ENCODE measurements around the gene FGF4. TPM values are rescaled to one million over a fixed set of nuclear protein-coding genes. Genes with fewer than 3 reads are reported as not detected.

FGF4 gene, protein sequence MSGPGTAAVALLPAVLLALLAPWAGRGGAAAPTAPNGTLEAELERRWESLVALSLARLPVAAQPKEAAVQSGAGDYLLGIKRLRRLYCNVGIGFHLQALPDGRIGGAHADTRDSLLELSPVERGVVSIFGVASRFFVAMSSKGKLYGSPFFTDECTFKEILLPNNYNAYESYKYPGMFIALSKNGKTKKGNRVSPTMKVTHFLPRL
- not detected in 2 replicates for total RNA-seq
- not detected in 2 replicates for polyA plus RNA-seq
- polyA plus RNA-seq (2011; cell fraction: cytosol; rRNA removed), result not detected in 2 replicates
- not detected in 2 replicates for polyA plus RNA-seq (2011; cell fraction: nucleus; rRNA removed)
- not detected in 2 replicates for polyA plus RNA-seq (2012)
- not detected in 2 replicates for polyA minus RNA-seq
- not detected for polyA minus RNA-seq (2011; cell fraction: cytosol; rRNA and poly(A)+ RNA removed)
- not detected in 2 replicates for polyA minus RNA-seq (2011; cell fraction: nucleus; rRNA and poly(A)+ RNA removed)
- Bru-seq, nascent RNA, result not detected
- not detected for BruChase-seq, experiment 1, labeled RNA remaining after a 6-hour chase
- BruChase-seq, experiment 2, labeled RNA remaining after a 2-hour chase, result not detected
- long read RNA-seq, result 0 reads

DNA sequence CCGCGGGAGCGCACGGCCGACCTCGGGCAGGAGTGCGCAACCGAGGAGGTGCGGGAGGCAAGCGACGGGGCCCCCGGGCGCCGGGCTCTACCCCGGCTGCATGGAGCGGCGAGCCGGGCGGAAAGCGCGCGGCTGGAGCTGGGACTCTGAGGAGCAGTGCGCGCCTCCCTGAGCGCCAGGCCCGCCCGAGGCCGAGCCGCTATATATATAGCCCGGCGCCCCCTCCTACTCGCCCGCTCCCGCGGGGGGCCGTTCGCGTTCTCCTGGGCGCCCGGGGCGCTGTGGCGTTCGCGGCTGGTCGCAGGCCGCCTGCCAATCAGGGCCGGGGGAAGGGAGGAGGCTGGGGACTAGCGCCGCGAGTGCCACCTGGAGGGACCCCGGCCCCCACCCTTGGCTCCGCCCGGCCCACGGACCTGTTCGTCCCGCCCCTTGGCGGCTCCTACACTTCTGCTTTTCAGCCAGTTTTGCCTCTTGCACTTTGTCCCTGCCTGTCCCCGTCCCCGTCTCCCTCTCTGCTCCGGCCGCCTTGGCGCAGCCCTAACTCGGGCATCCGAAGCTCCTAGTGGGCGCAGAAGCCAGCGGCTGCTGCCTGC is at the start of gene FGF4:
Gene FGF4, minus strand, starts transcription at position 179 of the 593 bp plus-strand sequence. CDS start 257 bp downstream, outside the sequence.
- dilution Hi-C loops (cut with MboI; ENCODE audit: extremely low pct_ligation_motif_present, low sequenced_read_pairs), result no loop called here
- POLR2A ChIA-PET, result no interaction called here
- H3K36me3 ChIP-seq (ENCODE audit: control insufficient read depth in 2 of 2, extremely low read depth in 1 of 2, insufficient read depth in 2 of 2, low read length in 2 of 2), result no peaks in the 10 kb centered on the region

More for the DNA sequence above, at the start of gene FGF4:
- TF ChIP-seq MYC (IDR thresholded peaks at IDR 0.05; ENCODE audit: low read depth, low read length) (no peak), POLR2A (IDR thresholded peaks at IDR 0.05; ENCODE audit: low read depth, low read length) (no peak), GATA2 (IDR thresholded peaks at IDR 0.05; ENCODE audit: insufficient read depth, insufficient read length, low read depth, low read length) (no peak), POLR2AphosphoS5 (IDR thresholded peaks at IDR 0.05; ENCODE audit: insufficient read depth, low read depth, low read length) (no peak), JUN (IDR thresholded peaks at IDR 0.05; ENCODE audit: borderline replicate concordance, insufficient read depth, insufficient read length, low read depth) (no peak), EZH2 (IDR thresholded peaks at IDR 0.05; ENCODE audit: borderline replicate concordance, low read depth, low read length, severe bottlenecking) (no peak)
- TF ChIP-seq, protein P1, sequence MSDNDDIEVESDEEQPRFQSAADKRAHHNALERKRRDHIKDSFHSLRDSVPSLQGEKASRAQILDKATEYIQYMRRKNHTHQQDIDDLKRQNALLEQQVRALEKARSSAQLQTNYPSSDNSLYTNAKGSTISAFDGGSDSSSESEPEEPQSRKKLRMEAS (IDR thresholded peaks at IDR 0.05; ENCODE audit: insufficient read depth, insufficient read length), result no peak
- TF ChIP-seq, protein P2, sequence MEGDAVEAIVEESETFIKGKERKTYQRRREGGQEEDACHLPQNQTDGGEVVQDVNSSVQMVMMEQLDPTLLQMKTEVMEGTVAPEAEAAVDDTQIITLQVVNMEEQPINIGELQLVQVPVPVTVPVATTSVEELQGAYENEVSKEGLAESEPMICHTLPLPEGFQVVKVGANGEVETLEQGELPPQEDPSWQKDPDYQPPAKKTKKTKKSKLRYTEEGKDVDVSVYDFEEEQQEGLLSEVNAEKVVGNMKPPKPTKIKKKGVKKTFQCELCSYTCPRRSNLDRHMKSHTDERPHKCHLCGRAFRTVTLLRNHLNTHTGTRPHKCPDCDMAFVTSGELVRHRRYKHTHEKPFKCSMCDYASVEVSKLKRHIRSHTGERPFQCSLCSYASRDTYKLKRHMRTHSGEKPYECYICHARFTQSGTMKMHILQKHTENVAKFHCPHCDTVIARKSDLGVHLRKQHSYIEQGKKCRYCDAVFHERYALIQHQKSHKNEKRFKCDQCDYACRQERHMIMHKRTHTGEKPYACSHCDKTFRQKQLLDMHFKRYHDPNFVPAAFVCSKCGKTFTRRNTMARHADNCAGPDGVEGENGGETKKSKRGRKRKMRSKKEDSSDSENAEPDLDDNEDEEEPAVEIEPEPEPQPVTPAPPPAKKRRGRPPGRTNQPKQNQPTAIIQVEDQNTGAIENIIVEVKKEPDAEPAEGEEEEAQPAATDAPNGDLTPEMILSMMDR (IDR thresholded peaks at IDR 0.05; ENCODE audit: extremely low read depth in 1 of 2, insufficient read depth in 1 of 2, low read depth in 1 of 2, low read length in 2 of 2), result no peak
- no peaks in the 10 kb centered on the region for H3K79me2 ChIP-seq (ENCODE audit: control insufficient read depth, insufficient read depth, low read length)
- CTCF ChIA-PET, result no interaction called here
- no peak for DNase-seq (ENCODE audit: low read depth, low spot score)
- intact Hi-C loops (cut with micrococcal nuclease), result no loop called here
- H3K9me3 ChIP-seq (replicated peaks; ENCODE audit: control insufficient read depth, insufficient read depth, low read length), result no peaks in the 10 kb centered on the region
- no peak within 1 kb of the TSS for H2AFZ ChIP-seq (ENCODE audit: low read depth, low read length)
- H3K9ac ChIP-seq (replicated peaks; ENCODE audit: extremely low read depth, insufficient read depth, low read length), result no peak within 1 kb of the TSS
- no peak within 1 kb of the TSS for H3K4me3 ChIP-seq (replicated peaks in 1 of 3; ENCODE audit: insufficient read depth in 1 of 3, low read depth in 1 of 3, low read length in 3 of 3)
- H3K4me2 ChIP-seq (ENCODE audit: insufficient read depth, low read length), result no peak within 1 kb of the TSS
- FAIRE-seq, result no peak
- no peaks in the 10 kb centered on the region for H3K9me1 ChIP-seq (replicated peaks; ENCODE audit: control insufficient read depth, extremely low read depth, insufficient read depth, low read length)
- H4K20me1 ChIP-seq (replicated peaks; ENCODE audit: control insufficient read depth, extremely low read depth, insufficient read depth, low read length), result no peaks in the 10 kb centered on the region
- H3K27ac ChIP-seq (ENCODE audit: insufficient read depth, low read depth, low read length), result no peak within 1 kb of the TSS
- peaks cover 44 to 53% of the 10 kb centered on the region in 2 experiments for H3K27me3 ChIP-seq (ENCODE audit: control insufficient read depth in 2 of 2, insufficient read depth in 2 of 2, low read length in 2 of 2)
- no peaks in the 10 kb centered on the region for H3K4me1 ChIP-seq (ENCODE audit: control insufficient read depth, extremely low read depth, insufficient read depth, low read length)
- no TSS peak for BruUV-seq (replicated peaks)

Data from endothelial cell of umbilical vein (primary cell).